GM06990 (cell line): ENCODE results near the gene MAEL.

ENCODE experiments used
- DNase-seq: peaks from one replicate; pipeline ENCODE4 v3.0.0-alpha.2; 2011; ENCODE audit not compliant: insufficient read length; ENCODE audit errors: extremely low read depth
- H3K27me3 ChIP-seq: replicated peaks from 2 replicates; pipeline ENCODE4 v1.6.0; 2011; ENCODE audit warnings: low read length; ENCODE audit not compliant: control insufficient read depth, insufficient read depth
- H3K36me3 ChIP-seq: 2 replicates; pipeline ENCODE4 v1.5.1; 2011; ENCODE audit warnings: low read length; ENCODE audit not compliant: control insufficient read depth, insufficient read depth
- H3K4me3 ChIP-seq: replicated peaks from 2 replicates; pipeline ENCODE4 v1.5.1; 2011; ENCODE audit warnings: low read depth, mild to moderate bottlenecking, control low read depth, low read length
- TF ChIP-seq, protein P1 (sequence below): IDR thresholded peaks from 2 replicates; pipeline ENCODE4 v1.5.1; 2011; ENCODE audit warnings: low read length, control low read depth, mild to moderate bottlenecking, inconsistent platforms; ENCODE audit not compliant: insufficient read depth, poor library complexity, severe bottlenecking

MAEL gene

DNA sequence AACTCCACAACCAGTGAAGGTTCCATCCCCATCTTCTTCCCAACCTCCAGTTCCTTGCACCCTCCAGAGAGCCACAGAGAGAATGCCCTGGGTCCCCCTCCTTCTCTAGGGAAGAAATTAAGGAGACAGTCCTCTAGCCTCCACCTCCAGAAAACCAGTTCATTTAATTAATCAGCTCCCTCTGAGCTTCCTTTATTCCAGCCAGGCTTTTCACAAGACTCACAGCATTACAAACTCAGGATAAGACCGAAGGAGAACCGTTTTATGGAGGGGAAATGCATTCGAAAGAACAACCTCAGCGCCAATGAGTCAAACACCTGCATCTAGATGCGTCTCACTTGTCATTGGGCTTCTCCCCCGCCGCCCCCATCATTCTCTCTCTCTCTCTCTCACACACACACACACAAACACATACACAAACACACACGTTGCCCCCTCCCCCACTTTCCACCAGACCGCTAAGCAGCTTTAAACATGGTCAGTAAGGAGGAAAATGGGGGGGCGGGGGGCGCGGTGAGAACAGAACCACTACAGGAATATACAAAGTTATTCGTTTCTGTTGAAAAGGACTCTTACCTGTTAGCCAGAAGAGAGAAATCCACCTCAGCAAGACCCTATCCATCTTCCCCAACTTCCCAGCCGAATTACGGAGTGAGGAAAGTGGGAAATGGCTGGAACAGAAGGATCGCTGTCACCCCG lies 14.3 kb upstream of the MAEL start:
- H3K36me3 ChIP-seq, result no peaks in the 10 kb centered on the region
- H3K27me3 ChIP-seq, result no peaks in the 10 kb centered on the region; the same call in none of the 2 replicates
- peak overlapping the region; percentile 65 for H3K4me3 ChIP-seq
- TF ChIP-seq, protein P1, sequence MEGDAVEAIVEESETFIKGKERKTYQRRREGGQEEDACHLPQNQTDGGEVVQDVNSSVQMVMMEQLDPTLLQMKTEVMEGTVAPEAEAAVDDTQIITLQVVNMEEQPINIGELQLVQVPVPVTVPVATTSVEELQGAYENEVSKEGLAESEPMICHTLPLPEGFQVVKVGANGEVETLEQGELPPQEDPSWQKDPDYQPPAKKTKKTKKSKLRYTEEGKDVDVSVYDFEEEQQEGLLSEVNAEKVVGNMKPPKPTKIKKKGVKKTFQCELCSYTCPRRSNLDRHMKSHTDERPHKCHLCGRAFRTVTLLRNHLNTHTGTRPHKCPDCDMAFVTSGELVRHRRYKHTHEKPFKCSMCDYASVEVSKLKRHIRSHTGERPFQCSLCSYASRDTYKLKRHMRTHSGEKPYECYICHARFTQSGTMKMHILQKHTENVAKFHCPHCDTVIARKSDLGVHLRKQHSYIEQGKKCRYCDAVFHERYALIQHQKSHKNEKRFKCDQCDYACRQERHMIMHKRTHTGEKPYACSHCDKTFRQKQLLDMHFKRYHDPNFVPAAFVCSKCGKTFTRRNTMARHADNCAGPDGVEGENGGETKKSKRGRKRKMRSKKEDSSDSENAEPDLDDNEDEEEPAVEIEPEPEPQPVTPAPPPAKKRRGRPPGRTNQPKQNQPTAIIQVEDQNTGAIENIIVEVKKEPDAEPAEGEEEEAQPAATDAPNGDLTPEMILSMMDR, result no peak
- no peak for DNase-seq

DNA sequence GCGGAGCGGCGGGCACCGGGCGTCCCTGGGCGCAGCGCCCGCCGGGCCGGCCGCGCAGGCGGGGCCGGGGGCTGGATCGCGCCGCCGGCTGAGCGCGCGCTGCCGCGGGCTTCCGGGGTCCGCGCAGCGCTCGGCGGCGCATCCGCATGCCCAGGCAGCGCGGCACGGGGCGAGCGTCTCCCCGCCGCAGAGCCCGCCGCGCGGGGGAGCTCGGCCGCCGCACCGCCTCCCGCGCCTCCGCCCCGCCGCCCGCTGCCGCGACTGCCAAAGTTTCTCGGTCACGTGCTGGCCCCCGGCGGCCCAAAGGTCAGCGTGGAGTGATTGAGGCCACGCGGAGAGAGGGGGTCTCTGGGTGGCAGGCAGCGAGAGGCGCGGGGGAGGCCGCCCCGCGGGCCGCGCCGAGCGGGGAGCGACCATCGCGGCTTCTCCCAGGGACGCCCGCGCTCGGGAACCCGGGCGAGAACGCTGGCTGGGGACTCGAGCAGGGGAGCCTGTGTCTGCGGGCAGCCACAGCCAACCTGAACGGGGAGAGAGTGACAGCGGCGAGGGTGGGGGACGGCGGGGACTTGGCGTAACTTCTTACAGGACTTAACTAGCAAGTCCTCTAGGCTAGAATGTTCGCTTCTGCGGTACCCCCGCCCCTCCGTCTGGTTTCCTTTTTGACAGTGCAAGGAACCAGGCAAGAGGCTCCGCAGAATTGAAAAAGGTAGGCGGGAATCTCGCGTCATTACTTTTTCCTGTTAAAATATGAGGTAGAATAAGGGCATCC lies 13.5 kb upstream of the MAEL start, which contains the start of gene ILDR2:
TSS of gene ILDR2 (minus strand) at position 180 of the 769 bp plus-strand sequence. CDS start 272 bp downstream, outside the sequence.
- H3K4me3 ChIP-seq, result peak within 1 kb of the TSS; percentile 65
- DNase-seq, result peak; percentile 55
- H3K36me3 ChIP-seq, result no peaks in the 10 kb centered on the region
- TF ChIP-seq, protein P1, result no peak
- H3K27me3 ChIP-seq, result no peaks in the 10 kb centered on the region; the same call in none of the 2 replicates

DNA sequence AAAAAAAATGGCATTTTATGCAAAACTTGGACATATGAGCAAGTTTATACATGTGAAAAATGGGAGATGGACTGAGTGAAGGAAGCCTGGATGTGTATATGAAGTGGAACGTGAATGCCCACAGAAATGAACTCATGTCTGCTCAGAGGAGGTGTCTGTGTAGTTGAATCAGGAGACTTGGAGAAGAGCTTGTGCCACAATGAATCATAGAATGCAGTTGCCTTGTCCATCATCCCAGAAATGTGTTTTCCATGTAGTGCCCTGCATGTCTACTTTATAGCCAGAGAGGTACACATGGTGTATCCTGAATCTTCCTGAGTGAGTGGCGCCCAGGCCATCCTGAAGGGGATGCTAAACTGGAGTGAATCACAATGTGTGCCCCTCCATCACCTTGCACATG lies 11.1 kb upstream of the MAEL start:
- H3K36me3 ChIP-seq, result no peaks in the 10 kb centered on the region
- H3K4me3 ChIP-seq, result no peak overlapping the region
- TF ChIP-seq, protein P1, result no peak
- no peak for DNase-seq
- no peaks in the 10 kb centered on the region; the same call in none of the 2 replicates for H3K27me3 ChIP-seq

DNA sequence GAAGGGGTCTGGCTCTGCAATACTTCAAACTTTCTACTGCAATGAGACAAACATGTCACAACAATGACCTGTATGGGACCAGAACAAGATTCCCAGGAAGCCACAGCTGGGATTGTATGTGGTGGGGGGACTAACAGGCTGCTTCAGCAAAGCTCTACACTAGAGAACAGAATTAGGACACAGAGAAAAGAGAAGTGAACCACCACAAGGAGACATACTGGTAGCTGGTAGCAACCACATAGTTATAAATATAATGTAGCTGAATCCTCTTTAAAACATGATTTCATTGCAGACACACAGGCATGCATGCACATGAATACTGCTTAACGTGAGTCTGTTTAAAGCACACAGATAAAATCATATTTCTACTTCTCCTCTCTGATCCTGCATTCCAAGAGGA lies 10.3 kb upstream of the MAEL start:
- TF ChIP-seq, protein P1, result no peak
- no peak for DNase-seq
- Histone ChIP-seq H3K36me3 (no peaks in the 10 kb centered on the region), H3K27me3 (no peaks in the 10 kb centered on the region; the same call in none of the 2 replicates), H3K4me3 (no peak overlapping the region)

DNA sequence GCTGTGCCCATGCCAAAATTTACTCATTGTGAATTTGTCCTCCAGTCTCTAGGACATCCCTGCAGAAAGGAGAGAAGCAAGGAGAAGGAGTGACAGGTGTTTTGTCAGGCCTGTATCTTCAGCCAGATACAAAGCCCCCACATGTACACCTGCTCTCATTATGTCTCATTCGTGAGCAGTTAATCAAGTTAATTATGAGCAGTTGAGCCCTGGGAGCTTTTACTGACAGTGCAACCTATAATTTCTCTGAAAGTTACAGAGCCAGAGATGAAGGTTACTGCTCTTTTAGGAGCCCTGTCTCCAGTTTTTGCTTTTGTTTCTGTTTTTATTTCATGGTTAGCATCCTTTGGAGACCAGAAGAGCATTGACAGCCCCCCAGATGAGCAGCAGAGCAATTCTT lies 8.7 kb upstream of the MAEL start:
- H3K27me3 ChIP-seq, result no peaks in the 10 kb centered on the region; the same call in none of the 2 replicates
- TF ChIP-seq, protein P1, result no peak
- H3K36me3 ChIP-seq, result no peaks in the 10 kb centered on the region
- no peak for DNase-seq
- no peak overlapping the region for H3K4me3 ChIP-seq
